GM18868 (cell line): ENCODE measurements around the gene ZNF212.

ENCODE experiments used
- ATAC-seq: cut with Tn5 transposase; IDR thresholded peaks from one replicate; pipeline ENCODE4 v1.9.1; 2021; ENCODE audit warnings: mild to moderate bottlenecking, moderate library complexity; ENCODE audit not compliant: unreplicated experiment

The ZNF212 gene

DNA sequence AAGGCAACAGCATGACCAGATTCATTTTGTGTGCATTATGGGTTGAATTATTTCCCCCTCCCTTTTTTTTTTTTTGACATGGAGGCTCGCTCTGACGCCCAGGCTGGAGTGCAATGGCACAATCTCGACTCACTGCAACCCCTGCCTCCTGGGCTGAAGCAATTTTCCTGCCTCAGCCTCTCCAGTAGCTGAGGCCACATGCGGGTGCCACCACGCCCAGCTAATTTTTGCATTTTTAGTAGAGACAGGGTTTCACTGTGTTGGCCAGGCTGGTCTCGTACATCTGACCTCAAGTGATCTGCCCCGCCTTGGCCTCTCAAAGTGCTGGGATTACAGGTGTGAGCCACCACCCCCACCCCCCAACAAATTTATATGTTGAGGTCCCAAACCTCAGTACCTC lies 64.6 kb downstream of the ZNF212 start:
- ATAC-seq = no peak
